HTERT RPE-1 (cell line): ENCODE measurements around the gene GRIA2.
"Not testable (repeated sequence)": the region's sequence is repeated elsewhere in the genome, so short reads cannot be mapped to it uniquely, and the experiment has no call there.

Source experiments
- in situ Hi-C: fragments of 300-500 bp; cut with MboI; formaldehyde crosslinking; loops from 4 replicates; pipeline ENCODE4 v1.14.3; 2020; ENCODE audit warnings: low sequenced_read_pairs

The GRIA2 gene

DNA sequence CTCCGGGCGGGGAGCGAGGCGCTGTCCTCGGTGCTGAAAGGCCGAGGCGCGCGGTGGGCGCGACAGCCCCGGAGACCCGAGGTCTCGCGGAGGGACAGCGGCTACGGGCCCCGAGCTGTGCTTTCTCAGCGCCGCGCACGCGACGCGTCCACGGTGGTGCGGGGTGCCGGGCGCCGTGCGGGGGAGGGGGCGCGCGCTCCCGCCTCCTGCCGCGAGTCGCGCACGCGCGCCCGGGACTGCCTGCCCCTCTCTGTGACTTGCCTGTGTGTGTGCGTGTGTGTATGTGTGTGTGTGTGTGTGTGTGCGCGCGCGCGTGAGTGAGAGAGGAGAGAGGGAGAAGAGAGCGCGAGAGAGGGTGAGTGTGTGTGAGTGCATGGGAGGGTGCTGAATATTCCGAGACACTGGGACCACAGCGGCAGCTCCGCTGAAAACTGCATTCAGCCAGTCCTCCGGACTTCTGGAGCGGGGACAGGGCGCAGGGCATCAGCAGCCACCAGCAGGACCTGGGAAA, at the start of gene GRIA2:
Gene GRIA2, plus strand, starts transcription at position 358 of the 511 bp plus-strand sequence. CDS start 315 bp downstream, outside the sequence.
- in situ Hi-C loops, result no loop called here

GRCh38 chr4:157172011-157172410, 48.5 kb upstream of the GRIA2 start:
- in situ Hi-C loops, result no loop called here

DNA sequence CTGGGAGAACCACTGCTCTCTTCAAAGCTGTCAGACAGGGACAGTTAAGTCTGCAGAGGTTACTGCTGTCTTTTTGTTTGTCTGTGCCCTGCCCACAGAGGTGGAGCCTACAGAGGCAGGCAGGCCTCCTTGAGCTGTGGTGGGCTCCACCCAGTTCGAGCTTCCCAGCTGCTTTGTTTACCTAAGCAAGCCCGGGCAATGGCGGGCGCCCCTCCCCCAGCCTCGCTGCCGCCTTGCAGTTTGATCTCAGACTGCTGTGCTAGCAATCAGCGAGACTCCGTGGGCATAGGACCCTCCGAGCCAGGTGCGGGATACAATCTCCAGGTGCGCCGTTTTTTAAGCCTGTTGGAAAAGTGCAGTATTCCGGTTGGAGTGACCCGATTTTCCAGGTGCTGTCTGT, 40.3 kb upstream of the GRIA2 start:
- in situ Hi-C loops, result not testable (repeated sequence)

DNA sequence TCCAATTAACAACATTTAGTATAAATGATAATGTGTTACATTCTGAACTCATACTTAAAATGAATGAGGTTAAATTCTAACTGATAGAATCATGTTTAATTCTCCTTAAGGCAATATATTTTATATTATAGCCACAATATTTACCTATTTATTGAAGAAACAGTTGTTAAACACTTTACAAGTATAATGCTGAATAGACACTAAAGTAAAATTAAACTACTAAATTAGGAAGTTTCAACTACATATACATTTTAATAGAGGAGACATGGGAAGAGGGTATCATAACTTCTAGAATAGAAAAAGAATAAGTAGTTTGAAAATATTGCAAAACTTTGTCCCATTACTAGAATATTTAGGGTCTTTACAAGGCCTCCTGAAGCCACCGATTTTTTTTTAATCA, 36.2 kb upstream of the GRIA2 start:
- in situ Hi-C loops, result no loop called here

- in situ Hi-C loops, result no loop called here
Observed at GRCh38 chr4:157185363-157185762, 35.2 kb upstream of the GRIA2 start.

DNA sequence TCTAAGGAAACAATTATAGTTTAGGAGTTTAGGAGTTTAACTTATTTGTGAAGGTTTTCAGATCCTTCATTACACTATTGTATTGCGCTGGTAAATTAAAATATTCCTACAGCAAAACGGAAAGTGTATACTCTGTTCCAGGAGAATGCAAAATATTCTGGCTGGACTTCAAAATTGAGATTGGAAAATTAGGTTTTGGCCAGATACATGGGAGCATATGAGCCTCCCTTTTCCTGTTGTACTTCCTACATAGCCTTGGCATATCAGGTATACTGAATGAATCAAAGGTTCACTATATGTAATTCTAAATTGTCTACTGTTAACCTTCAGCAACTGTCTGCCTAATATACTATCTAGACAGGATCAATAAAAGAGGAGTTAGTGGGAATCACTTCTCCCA, 25.2 kb upstream of the GRIA2 start:
- in situ Hi-C loops, result no loop called here

- in situ Hi-C loops, result no loop called here
Observed at GRCh38 chr4:157196046-157196445, 24.5 kb upstream of the GRIA2 start.

GRCh38 chr4:157204634-157205244, 15.8 kb upstream of the GRIA2 start:
- in situ Hi-C loops, result no loop called here

DNA sequence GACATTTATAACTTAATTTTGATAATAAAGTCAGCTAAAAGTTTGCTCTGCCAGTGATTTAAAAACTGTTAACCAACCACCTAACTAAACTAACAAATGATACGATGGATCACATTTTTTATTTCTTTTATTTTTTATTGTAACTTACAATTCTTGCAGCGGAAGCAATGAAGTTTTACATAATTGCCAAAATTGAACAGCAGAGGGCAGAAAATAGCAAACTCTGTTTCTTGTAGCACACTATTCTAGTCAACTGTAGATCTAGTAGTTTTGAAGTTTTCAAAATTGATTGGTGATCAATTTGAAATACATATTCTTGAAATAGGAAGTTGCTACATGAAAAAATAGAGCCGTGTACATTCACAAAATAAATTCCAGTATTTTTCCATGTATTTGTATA, 2.8 kb upstream of the GRIA2 start:
- in situ Hi-C loops, result no loop called here

GRCh38 chr4:157219711-157220370, 687 bp upstream of the GRIA2 start:
- in situ Hi-C loops, result no loop called here

DNA sequence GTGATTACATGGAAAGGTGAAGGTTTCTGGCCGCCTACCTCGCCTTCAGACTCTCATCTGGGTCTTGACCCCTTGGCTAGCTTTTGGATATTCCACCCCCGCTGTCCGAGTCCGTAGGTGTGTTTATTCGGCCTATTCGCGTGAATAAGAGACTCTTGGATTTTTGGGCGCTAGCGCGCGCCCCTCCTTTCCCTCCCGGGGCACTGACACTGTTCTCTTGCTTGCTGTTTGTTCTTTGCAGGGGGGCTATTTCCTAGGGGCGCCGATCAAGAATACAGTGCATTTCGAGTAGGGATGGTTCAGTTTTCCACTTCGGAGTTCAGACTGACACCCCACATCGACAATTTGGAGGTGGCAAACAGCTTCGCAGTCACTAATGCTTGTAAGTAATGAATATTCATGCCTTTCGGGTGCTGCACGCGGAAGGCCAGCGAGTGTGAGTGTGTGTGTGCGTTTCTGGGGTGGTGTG, 932 bp downstream of the GRIA2 start:
- in situ Hi-C loops, result no loop called here

- in situ Hi-C loops, result no loop called here
Observed at GRCh38 chr4:157221895-157222770, 1.6 kb downstream of the GRIA2 start.

DNA sequence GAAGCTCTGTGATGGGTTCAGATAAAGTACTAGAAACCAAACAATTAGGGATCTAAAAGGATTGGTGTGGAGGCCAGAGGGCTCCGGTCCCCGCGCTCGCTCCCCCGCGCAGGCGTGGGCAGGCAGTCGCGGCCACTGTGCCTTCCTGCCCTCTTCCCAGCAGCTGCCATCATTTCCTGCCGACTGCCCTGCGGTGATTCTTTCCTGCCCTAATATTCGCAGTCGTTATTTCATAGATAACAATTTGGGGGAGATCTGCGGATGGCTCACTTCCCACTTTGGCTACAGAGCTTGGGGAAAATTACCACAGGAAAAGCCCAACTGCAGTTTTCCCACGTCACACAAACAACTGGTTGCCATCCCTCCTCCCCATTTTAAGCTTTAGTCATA, 2.2 kb downstream of the GRIA2 start:
- in situ Hi-C loops, result no loop called here

GRCh38 chr4:157223456-157223855, 2.9 kb downstream of the GRIA2 start:
- in situ Hi-C loops, result no loop called here

- in situ Hi-C loops, result no loop called here
Observed at GRCh38 chr4:157225096-157225495, 4.6 kb downstream of the GRIA2 start.

DNA sequence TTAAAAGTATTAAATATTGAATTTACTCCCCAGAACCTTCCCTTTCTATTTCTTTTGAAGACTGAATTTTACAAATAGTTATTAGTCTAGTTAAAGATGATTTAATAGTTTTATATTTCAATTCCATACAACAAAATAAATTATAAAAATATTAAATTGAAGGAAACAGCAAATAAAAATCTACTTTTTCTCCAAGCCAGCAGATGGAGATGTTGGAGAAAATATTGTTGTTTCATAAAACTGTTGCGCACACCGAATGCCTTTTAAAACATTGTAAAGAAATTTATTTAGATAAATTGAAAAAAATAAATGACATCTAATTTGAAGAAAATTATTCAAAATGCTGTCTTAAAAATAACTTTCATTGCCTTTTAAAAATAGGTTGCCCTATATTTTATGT, 5.5 kb downstream of the GRIA2 start:
- in situ Hi-C loops, result no loop called here

- in situ Hi-C loops, result no loop called here
Observed at GRCh38 chr4:157226601-157227000, 6.1 kb downstream of the GRIA2 start.

DNA sequence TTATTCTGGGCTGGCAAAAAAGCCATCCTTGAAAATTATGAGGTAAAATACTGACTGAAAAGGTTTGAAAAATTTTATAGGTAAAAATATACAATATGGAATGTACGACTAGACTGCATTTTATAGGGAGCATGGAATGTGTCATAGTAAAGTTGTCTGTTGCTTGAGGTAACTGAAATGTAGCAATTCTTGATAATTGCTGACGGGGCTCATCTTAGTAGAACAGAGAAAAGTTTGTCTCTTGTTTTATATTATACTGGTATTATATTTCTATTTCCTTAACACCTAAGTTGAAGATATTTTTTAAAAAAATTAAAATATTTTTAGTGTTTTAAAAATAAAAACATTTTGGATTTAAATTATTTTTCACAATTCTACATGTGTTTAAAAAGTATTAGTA, 11.0 kb downstream of the GRIA2 start:
- in situ Hi-C loops, result no loop called here

GRCh38 chr4:157242871-157243270, 22.3 kb downstream of the GRIA2 start:
- in situ Hi-C loops, result no loop called here

DNA sequence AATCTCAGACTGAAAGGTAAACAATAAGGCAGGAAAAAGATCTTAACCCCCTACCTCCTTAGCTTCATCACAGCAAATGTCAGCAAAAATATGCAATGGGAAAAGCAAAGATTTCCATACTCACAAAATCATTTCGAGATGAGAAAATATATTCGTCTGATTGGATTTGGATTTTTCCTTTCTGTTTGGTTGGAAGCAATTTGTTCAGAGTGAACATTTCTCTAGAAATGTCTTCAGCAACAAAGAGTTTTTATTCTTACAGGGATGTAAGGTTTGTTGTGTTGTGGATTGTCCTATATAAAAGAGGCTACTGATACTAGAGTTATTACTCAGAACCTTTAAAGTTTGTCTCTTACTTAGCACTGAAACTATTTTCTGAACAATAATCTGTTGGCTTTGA, 23.8 kb downstream of the GRIA2 start:
- in situ Hi-C loops, result no loop called here

DNA sequence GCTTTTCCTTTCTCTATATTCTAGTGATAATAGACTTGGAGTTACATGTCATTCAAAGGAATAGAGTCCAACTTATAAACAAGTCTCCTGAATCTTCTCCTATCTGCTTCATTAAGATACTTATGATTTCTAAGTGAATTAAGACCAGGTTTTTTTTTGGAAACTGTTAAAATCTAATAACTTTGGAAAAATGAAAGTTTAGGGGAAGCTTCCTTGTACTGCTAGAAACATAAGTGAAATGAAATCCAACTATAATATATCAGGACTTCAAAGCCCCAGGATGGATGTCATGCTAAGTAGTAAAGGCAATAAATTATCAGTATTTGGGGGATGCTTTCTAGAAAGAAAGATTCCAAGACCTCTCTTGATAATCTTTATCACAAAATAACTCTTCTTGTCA, 24.8 kb downstream of the GRIA2 start:
- in situ Hi-C loops, result no loop called here

DNA sequence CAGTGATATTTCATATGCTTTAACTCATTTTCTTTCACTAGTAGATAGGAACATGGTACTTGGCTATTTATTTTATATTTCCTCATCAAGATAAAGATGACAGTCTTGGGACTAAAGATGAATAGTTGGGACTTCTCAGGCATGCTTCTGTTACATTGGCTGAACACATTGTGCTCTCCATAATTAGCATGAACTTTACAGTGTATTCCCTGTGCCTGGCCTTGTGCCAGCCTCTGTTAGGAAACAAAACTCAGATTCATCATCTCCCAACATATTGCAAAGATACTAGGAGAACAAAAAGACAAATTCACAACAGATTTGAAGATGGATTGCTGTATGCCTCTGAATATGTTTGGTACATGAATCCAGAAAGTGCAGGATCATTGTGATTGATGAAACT, 26.4 kb downstream of the GRIA2 start:
- in situ Hi-C loops, result no loop called here
